OCI-LY7 (cell line): Measurements from ENCODE around the gene ANO9. TPM values are rescaled to one million over a fixed set of nuclear protein-coding genes. Genes with fewer than 3 reads are reported as not detected.

Source experiments
- BruUV-seq: library from RNA; stranded (reverse); fragments of 400-500 nt; replicated peaks from 2 replicates; lab custom pipeline; 2021; lab: Mats Ljungman, UMichigan
- CTCF ChIA-PET: fragments of 300-600 bp; sonication (Branson Sonifier 250); formaldehyde crosslinking; loops from one replicate; lab custom pipeline; 2022; ENCODE audit warnings: antibody characterized with exemption; ENCODE audit not compliant: unreplicated experiment; lab: Charles Lee
- POLR2A ChIA-PET: fragments of 300-600 bp; sonication (Branson Sonifier 250); formaldehyde crosslinking; loops from one replicate; lab custom pipeline; 2022; ENCODE audit warnings: antibody characterized with exemption; lab: Charles Lee
- DNase-seq: peaks from one replicate; pipeline ENCODE4 v3.0.0-alpha.2; 2015; ENCODE audit warnings: low spot score
- H2AFZ ChIP-seq: fragments of 200-600 bp; sonication (generic), shearing (Covaris generic); 2 replicates; pipeline ENCODE4 v1.6.1; 2014; ENCODE audit warnings: mild to moderate bottlenecking, antibody characterized with exemption, low read length, moderate library complexity
- H3K27ac ChIP-seq: fragments of 200-600 bp; sonication (generic); 2 replicates; pipeline ENCODE4 v1.5.1; 2014; ENCODE audit warnings: mixed run types, low read depth, mild to moderate bottlenecking, moderate library complexity, low read length, inconsistent platforms; ENCODE audit not compliant: poor library complexity, severe bottlenecking
- H3K36me3 ChIP-seq: fragments of 200-600 bp; sonication (generic); 2 replicates; pipeline ENCODE4 v1.6.1; 2014; ENCODE audit warnings: mild to moderate bottlenecking, antibody characterized with exemption, low read length, moderate library complexity, mixed read lengths; ENCODE audit not compliant: insufficient read depth
- H3K4me1 ChIP-seq: fragments of 200-600 bp; sonication (generic); 2 replicates; pipeline ENCODE4 v1.5.1; 2014; ENCODE audit warnings: mild to moderate bottlenecking, low read length; ENCODE audit not compliant: insufficient read depth, poor library complexity, severe bottlenecking
- H3K4me2 ChIP-seq: fragments of 200-600 bp; sonication (generic); 2 replicates; pipeline ENCODE4 v1.6.1; 2014; ENCODE audit warnings: mild to moderate bottlenecking, low read length
- H3K4me3 ChIP-seq: fragments of 200-600 bp; sonication (generic); 2 replicates; pipeline ENCODE4 v1.5.1; 2014; ENCODE audit warnings: mild to moderate bottlenecking, low read depth, low read length; ENCODE audit not compliant: poor library complexity, severe bottlenecking
- H3K79me2 ChIP-seq: fragments of 200-600 bp; sonication (generic); 2 replicates; pipeline ENCODE4 v1.6.1; 2016; ENCODE audit warnings: low read depth, mild to moderate bottlenecking, low read length, moderate library complexity, mixed read lengths; ENCODE audit not compliant: insufficient read depth
- H3K9me2 ChIP-seq: fragments of 200-600 bp; sonication (generic); 2 replicates; pipeline ENCODE4 v1.6.1; 2016; ENCODE audit warnings: mild to moderate bottlenecking, low read length, mixed read lengths; ENCODE audit not compliant: insufficient read depth
- H3K9me3 ChIP-seq: fragments of 200-600 bp; sonication (generic); 2 replicates; pipeline ENCODE4 v1.6.1; 2014; ENCODE audit warnings: mild to moderate bottlenecking, mixed run types, low read length, mixed read lengths
- H4K20me1 ChIP-seq: fragments of 200-600 bp; sonication (generic); 2 replicates; pipeline ENCODE4 v1.6.1; 2014; ENCODE audit warnings: mild to moderate bottlenecking, antibody characterized with exemption, low read length, moderate library complexity, mixed read lengths; ENCODE audit not compliant: insufficient read depth
- EZH2phosphoT487 ChIP-seq: fragments of 200-600 bp; sonication (generic); IDR thresholded peaks from 2 replicates; pipeline ENCODE4 v1.6.1; 2018; ENCODE audit warnings: low read depth, borderline replicate concordance, mild to moderate bottlenecking, mixed run types, antibody characterized with exemption, low read length, moderate library complexity, mixed read lengths
- intact Hi-C: fragments of 100-400 bp; cut with micrococcal nuclease; formaldehyde crosslinking; loops from one replicate; pipeline ENCODE4 v1.10.0; 2022; ENCODE audit not compliant: unreplicated experiment
- total RNA-seq, 2 experiments: library from RNA; depleted of rRNA in 1 of 2; stranded (reverse); fragments of >200 nt in 1 of 2; shearing (Covaris generic) in 1 of 2; gene quantifications; 2 replicates each; pipeline ENCODE4 v1.2.3, GENCODE V29; 2014 to 2022
- TF ChIP-seq, protein P1 (sequence below): fragments of 200-600 bp; sonication (generic); conservative IDR thresholded peaks from 2 replicates; pipeline ENCODE4 v1.5.1; 2014; ENCODE audit warnings: mild to moderate bottlenecking, antibody characterized with exemption, low read length, moderate library complexity, mixed read lengths

Gene ANO9
- total RNA-seq, 2 experiments from 2014 or later: 25.7 to 27.6 TPM

DNA sequence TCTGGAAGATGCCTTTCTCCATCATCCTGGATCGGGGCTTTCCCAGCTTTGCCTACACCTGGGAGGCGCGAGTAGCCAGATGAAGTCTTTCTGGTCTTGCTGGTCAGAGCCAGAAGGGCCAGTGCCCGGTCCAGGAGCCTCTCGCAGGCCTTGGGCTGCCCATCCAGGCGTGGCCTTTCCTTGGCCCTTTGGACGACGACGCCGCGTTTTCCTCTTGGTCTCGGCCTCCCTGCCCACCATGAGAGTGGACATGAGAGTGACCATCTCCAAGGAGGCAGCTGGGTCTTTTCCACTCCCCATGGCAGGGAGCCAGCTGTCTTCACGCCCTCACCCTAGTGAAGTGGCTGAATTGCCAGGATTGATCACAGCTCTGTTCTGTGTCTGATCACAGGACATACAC is 11.8 kb upstream of the ANO9 start:
- POLR2A ChIA-PET: no interaction called here
- no peak overlapping the region for H3K4me3 ChIP-seq
- intact Hi-C loops: loop anchor here (5.0 kb wide), 1 partner anchor 246 kb away; the partner anchor contains the start of genes BET1L and RIC8A

DNA sequence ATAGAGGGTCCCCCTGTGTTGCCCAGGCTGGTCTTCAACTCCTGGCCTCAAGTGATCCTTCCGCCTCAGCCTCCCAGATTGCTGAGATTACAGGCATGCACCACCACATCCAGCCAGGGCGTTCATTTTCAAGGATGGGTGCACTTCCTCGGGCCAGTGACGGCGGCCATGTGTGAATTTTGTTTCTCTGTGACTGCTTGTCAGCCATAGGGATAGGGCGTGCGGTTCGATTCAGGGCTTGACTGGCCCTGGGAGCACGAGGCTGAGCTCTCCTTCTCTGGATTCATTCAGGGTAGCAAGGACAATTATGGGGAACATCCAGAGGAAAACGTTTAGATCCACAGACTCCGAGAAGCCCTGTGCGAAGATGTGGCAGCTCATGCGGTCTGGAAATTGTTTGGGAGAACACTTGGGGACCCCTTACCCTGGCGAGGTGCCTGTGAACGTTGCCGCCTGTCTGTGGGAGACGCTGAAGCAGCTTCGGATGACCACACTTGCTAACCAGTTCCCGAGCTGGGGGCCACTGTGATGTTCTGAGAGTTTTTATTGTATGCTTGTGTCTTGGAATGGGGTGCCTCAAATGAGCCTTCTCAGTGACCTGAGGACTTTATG is 11.2 kb upstream of the ANO9 start:
- POLR2A ChIA-PET: no interaction called here
- CTCF ChIA-PET: no interaction called here

More for the DNA sequence above, 11.8 kb upstream of the ANO9 start:
- no peak overlapping the region for H3K4me2 ChIP-seq
- no peaks in the 10 kb centered on the region; the same call in 1 of the 2 replicates for H3K79me2 ChIP-seq
- no peak for TF ChIP-seq EZH2phosphoT487
- TF ChIP-seq, protein P1, sequence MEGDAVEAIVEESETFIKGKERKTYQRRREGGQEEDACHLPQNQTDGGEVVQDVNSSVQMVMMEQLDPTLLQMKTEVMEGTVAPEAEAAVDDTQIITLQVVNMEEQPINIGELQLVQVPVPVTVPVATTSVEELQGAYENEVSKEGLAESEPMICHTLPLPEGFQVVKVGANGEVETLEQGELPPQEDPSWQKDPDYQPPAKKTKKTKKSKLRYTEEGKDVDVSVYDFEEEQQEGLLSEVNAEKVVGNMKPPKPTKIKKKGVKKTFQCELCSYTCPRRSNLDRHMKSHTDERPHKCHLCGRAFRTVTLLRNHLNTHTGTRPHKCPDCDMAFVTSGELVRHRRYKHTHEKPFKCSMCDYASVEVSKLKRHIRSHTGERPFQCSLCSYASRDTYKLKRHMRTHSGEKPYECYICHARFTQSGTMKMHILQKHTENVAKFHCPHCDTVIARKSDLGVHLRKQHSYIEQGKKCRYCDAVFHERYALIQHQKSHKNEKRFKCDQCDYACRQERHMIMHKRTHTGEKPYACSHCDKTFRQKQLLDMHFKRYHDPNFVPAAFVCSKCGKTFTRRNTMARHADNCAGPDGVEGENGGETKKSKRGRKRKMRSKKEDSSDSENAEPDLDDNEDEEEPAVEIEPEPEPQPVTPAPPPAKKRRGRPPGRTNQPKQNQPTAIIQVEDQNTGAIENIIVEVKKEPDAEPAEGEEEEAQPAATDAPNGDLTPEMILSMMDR: no peak
- H2AFZ ChIP-seq: no peak overlapping the region
- no peaks in the 10 kb centered on the region for H4K20me1 ChIP-seq
- no peak overlapping the region for H3K27ac ChIP-seq
- CTCF ChIA-PET: no interaction called here
- no peak for DNase-seq
- H3K4me1 ChIP-seq: peaks cover 31% of the 10 kb centered on the region
- no TSS peak for BruUV-seq
- no peaks in the 10 kb centered on the region for H3K9me3 ChIP-seq
- H3K9me2 ChIP-seq: no peaks in the 10 kb centered on the region
- peaks cover 10% of the 10 kb centered on the region; the same call in 1 of the 2 replicates for H3K36me3 ChIP-seq

More for the DNA sequence above, 11.2 kb upstream of the ANO9 start:
- H3K27ac ChIP-seq: no peak overlapping the region
- DNase-seq: no peak
- H4K20me1 ChIP-seq: no peaks in the 10 kb centered on the region
- no peaks in the 10 kb centered on the region for H3K9me2 ChIP-seq
- H3K4me2 ChIP-seq: no peak overlapping the region
- peaks cover 32% of the 10 kb centered on the region for H3K4me1 ChIP-seq
- intact Hi-C loops: loop anchor here (5.0 kb wide), 1 partner anchor 246 kb away; the partner anchor contains the start of genes BET1L and RIC8A
- no peaks in the 10 kb centered on the region; the same call in 1 of the 2 replicates for H3K79me2 ChIP-seq
- H3K9me3 ChIP-seq: no peaks in the 10 kb centered on the region
- H3K4me3 ChIP-seq: no peak overlapping the region
- H2AFZ ChIP-seq: no peak overlapping the region
- BruUV-seq: no TSS peak
- H3K36me3 ChIP-seq: peaks cover 10% of the 10 kb centered on the region; the same call in 1 of the 2 replicates
- no peak for TF ChIP-seq EZH2phosphoT487
- TF ChIP-seq, protein P1: no peak
